GM20000 (cell line): ENCODE data around the gene CYP1A2.
A peak's percentile ranks its signal among the peaks of the same experiment; 100 is the strongest.

Experiments
- DNase-seq: peaks from one replicate; pipeline ENCODE4 v3.0.0; 2012; ENCODE audit warnings: low spot score
- TF ChIP-seq, protein P1 (sequence below): IDR thresholded peaks from 2 replicates; pipeline ENCODE4 v1.5.1; 2012; ENCODE audit warnings: mild to moderate bottlenecking, control low read depth; ENCODE audit errors: extremely low read depth, missing control alignments

The CYP1A2 gene

DNA sequence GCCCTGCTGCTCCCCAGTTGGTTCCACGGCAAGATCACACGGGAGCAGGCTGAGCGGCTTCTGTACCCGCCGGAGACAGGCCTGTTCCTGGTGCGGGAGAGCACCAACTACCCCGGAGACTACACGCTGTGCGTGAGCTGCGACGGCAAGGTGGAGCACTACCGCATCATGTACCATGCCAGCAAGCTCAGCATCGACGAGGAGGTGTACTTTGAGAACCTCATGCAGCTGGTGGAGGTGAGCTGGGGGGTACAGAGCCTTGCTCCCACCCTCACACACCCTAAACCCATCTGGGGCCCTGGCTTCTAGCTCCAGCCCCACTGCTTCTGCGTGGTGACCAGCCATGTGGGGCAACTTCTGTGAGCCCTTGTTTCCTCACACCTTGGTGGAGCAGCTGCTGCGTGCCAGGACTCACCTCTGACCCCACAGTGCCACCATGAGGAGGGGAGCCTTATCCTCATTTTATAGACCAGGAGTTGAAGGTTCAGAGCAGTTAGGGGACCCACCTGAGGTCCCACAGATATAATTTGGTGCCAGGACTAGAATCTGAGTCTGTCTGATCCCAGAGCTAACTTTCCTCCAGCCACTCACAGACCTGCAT lies 50.7 kb downstream of the CYP1A2 start:
- TF ChIP-seq, protein P1, sequence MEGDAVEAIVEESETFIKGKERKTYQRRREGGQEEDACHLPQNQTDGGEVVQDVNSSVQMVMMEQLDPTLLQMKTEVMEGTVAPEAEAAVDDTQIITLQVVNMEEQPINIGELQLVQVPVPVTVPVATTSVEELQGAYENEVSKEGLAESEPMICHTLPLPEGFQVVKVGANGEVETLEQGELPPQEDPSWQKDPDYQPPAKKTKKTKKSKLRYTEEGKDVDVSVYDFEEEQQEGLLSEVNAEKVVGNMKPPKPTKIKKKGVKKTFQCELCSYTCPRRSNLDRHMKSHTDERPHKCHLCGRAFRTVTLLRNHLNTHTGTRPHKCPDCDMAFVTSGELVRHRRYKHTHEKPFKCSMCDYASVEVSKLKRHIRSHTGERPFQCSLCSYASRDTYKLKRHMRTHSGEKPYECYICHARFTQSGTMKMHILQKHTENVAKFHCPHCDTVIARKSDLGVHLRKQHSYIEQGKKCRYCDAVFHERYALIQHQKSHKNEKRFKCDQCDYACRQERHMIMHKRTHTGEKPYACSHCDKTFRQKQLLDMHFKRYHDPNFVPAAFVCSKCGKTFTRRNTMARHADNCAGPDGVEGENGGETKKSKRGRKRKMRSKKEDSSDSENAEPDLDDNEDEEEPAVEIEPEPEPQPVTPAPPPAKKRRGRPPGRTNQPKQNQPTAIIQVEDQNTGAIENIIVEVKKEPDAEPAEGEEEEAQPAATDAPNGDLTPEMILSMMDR, result no peak
- DNase-seq, result no peak

- TF ChIP-seq, protein P1, result peak; percentile 99
- peak; percentile 95 for DNase-seq
Measured at GRCh38 chr15:74799856-74800558, 51.4 kb downstream of the CYP1A2 start.

GRCh38 chr15:74800559-74801094 lies 52.0 kb downstream of the CYP1A2 start:
- TF ChIP-seq, protein P1, result no peak
- no peak for DNase-seq

GRCh38 chr15:74801311-74801997 lies 52.8 kb downstream of the CYP1A2 start:
- no peak for DNase-seq
- TF ChIP-seq, protein P1, result no peak

DNA sequence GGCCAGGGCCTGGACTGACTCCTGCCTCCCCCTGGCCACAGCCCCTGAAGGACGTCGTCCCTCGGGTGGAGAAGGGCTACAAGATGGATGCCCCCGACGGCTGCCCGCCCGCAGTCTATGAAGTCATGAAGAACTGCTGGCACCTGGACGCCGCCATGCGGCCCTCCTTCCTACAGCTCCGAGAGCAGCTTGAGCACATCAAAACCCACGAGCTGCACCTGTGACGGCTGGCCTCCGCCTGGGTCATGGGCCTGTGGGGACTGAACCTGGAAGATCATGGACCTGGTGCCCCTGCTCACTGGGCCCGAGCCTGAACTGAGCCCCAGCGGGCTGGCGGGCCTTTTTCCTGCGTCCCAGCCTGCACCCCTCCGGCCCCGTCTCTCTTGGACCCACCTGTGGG lies 53.6 kb downstream of the CYP1A2 start:
- no peak for DNase-seq
- TF ChIP-seq, protein P1, result no peak

DNA sequence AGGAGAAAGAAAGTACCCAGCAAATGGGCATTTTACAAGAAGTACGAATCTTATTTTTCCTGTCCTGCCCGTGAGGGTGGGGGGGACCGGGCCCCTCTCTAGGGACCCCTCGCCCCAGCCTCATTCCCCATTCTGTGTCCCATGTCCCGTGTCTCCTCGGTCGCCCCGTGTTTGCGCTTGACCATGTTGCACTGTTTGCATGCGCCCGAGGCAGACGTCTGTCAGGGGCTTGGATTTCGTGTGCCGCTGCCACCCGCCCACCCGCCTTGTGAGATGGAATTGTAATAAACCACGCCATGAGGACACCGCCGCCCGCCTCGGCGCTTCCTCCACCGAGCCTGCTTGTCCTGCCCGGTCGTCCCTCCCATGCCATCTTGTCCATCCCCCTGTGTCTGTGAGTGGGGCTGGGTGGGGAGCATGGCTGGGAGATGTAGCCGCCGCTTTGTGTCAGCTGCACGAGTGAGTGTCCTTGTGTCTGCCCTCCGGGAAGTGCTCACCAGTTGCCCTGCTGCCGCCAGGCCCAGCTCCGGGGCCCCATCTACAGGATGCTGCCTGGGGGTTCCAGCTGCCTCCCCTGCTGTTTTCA lies 54.3 kb downstream of the CYP1A2 start:
- TF ChIP-seq, protein P1, result no peak
- DNase-seq, result no peak

DNA sequence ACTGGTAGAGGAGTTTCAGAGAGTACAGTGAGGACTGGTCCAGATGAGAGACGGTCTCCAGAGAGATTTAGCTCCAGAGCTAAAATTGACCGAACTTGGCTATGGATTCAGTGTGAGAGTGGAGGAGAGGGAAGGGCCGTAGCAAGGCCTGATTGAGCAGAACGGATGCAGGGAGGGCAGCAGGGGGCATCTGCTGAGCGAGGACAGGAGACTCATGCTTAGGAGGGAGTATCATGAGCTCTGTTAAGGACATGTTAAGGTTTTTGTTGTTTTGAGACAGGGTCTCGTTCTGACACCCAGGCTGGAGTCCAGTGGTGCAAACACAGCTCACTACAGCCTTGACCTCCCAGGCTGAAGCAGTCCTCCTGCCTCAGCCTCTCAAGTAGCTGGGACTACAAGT lies 56.3 kb downstream of the CYP1A2 start:
- DNase-seq, result no peak
- TF ChIP-seq, protein P1, result no peak
